Measurements from ENCODE around the gene RNF40. TPM values are rescaled to one million over a fixed set of nuclear protein-coding genes. Genes with fewer than 3 reads are reported as not detected.

Gene RNF40
- total RNA-seq (100 to 1,000 TPM; 101 to 109 TPM), polyA plus RNA-seq (10 to 100 TPM; 16.6 to 52.4 TPM)

- H3K4me1 ChIP-seq (ENCODE audit: insufficient read depth, low read length) = peaks cover 30% of the 10 kb centered on the region
- Mint-ChIP-seq H3K36me3 (peaks cover 25 to 58% of the 10 kb centered on the region in 2 donors), H3K9me3 (peaks cover 0 to 2% (median 0%) of the 10 kb centered on the region in 8 donors)
Observed at GRCh38 chr16:30761928-30762902, at the start of gene RNF40, which contains the start of gene CFAP119. Gene RNF40 (plus strand): TSS chr16:30762322. CDS start chr16:30762546, 224 bp downstream. Gene CFAP119 (minus strand): TSS chr16:30762062. CDS start chr16:30761748, 314 bp downstream.

GRCh38 chr16:30715750-30716445 lies 46.2 kb upstream of the RNF40 start:
- no peaks in the 10 kb centered on the region for H3K9me3 ChIP-seq (ENCODE audit: control insufficient read depth in 1 of 2, low read length in 2 of 2)
- no peak overlapping the region for H3K4me3 ChIP-seq (ENCODE audit: low read length in 2 of 2)
- H3K27ac ChIP-seq (ENCODE audit: low read depth, low read length) = peak overlapping the region; percentile 18
- H3K27me3 ChIP-seq (ENCODE audit: insufficient read depth, low read length) = no peaks in the 10 kb centered on the region
- DNase-seq = peak; percentile 33 to 80 (median 45)
- H3K4me3 Mint-ChIP-seq = peak overlapping the region; percentile 2 to 86 (median 45)
- POLR2A ChIA-PET (ENCODE audit: partially characterized antibody) = interaction anchor here (1.3 kb wide), 1 partner anchor 12 kb away, joined by 3 read pairs; no protein-coding TSS in a partner anchor
- peaks cover 61 to 71% of the 10 kb centered on the region in 2 donors for H3K36me3 Mint-ChIP-seq
- H3K9me3 Mint-ChIP-seq = no peaks in the 10 kb centered on the region
- peaks cover 21% of the 10 kb centered on the region for H3K4me1 ChIP-seq (ENCODE audit: insufficient read depth, low read length)
- H3K4me1 Mint-ChIP-seq = peaks cover 26 to 44% (median 34%) of the 10 kb centered on the region in 4 donors
- intact Hi-C loops (cut with micrococcal nuclease) = no loop called here
- peak overlapping the region; percentile 80 to 98 (median 93) for H3K27ac Mint-ChIP-seq
- H3K27me3 Mint-ChIP-seq = no peaks in the 10 kb centered on the region
- peaks cover 55% of the 10 kb centered on the region for H3K36me3 ChIP-seq (ENCODE audit: insufficient read depth, low read length)
- CTCF ChIA-PET (ENCODE audit: partially characterized antibody) = no interaction called here

More at GRCh38 chr16:30761928-30762902, at the start of gene RNF40, which contains the start of gene CFAP119:
- DNase-seq = peak; percentile 89 to 94 (median 91)
- Histone ChIP-seq H3K36me3 (ENCODE audit: insufficient read depth, low read length) (peaks cover 43% of the 10 kb centered on the region), H3K27ac (ENCODE audit: low read depth, low read length) (peak within 1 kb of the TSS; percentile 71), H3K9me3 (ENCODE audit: control insufficient read depth in 1 of 2, low read length in 2 of 2) (no peaks in the 10 kb centered on the region), H3K27me3 (ENCODE audit: insufficient read depth, low read length) (no peaks in the 10 kb centered on the region), H3K4me3 (ENCODE audit: low read length in 2 of 2) (peak within 1 kb of the TSS; percentile 73 to 97)
- H3K4me3 Mint-ChIP-seq = peak within 1 kb of the TSS; percentile 94 to 98 (median 97)
- no peaks in the 10 kb centered on the region for H3K27me3 Mint-ChIP-seq
- peak within 1 kb of the TSS; percentile 94 to 97 (median 96) for H3K27ac Mint-ChIP-seq
- H3K4me1 Mint-ChIP-seq = peaks cover 11 to 38% (median 27%) of the 10 kb centered on the region in 4 donors
- ChIA-PET POLR2A (ENCODE audit: partially characterized antibody) (interaction anchor here (0.7 to 3.8 kb wide), 5 partner anchors 12 to 312 kb away, joined by 3 to 19 read pairs (median 13); partner anchors contain the start of genes PHKG2, ZNF646 and ZNF668), CTCF (ENCODE audit: partially characterized antibody) (interaction anchor here (0.9 to 1.2 kb wide), 4 partner anchors 12 to 52 kb away, joined by 3 to 5 read pairs (median 4); no protein-coding TSS in a partner anchor)
- intact Hi-C loops (cut with micrococcal nuclease) = loop anchor here (1.0 kb wide), 6 partner anchors 14 to 312 kb away; partner anchors contain the start of genes FBRS, FBXL19, PHKG2 and ZNF646

- peaks cover 73 to 78% of the 10 kb centered on the region in 2 donors for H3K36me3 Mint-ChIP-seq
- ChIA-PET CTCF (ENCODE audit: partially characterized antibody) (interaction anchor here (0.6 to 0.9 kb wide), 2 partner anchors 26 to 1767 kb away, joined by 3 read pairs; no protein-coding TSS in a partner anchor), POLR2A (ENCODE audit: partially characterized antibody) (interaction anchor here (1.0 kb wide), 1 partner anchor 54 kb away, joined by 3 read pairs; no protein-coding TSS in a partner anchor)
- Histone ChIP-seq H3K4me3 (ENCODE audit: low read length in 2 of 2) (no peak overlapping the region), H3K27me3 (ENCODE audit: insufficient read depth, low read length) (no peaks in the 10 kb centered on the region), H3K4me1 (ENCODE audit: insufficient read depth, low read length) (peaks cover 14% of the 10 kb centered on the region), H3K9me3 (ENCODE audit: control insufficient read depth in 1 of 2, low read length in 2 of 2) (no peaks in the 10 kb centered on the region), H3K36me3 (ENCODE audit: insufficient read depth, low read length) (peaks cover 70% of the 10 kb centered on the region), H3K27ac (ENCODE audit: low read depth, low read length) (no peak overlapping the region)
- no peak overlapping the region for H3K4me3 Mint-ChIP-seq
- intact Hi-C loops (cut with micrococcal nuclease) = no loop called here
- H3K27ac Mint-ChIP-seq = peak overlapping the region in 2 of 7 donors; percentile 11 to 69
- H3K4me1 Mint-ChIP-seq = peaks cover 16 to 37% (median 27%) of the 10 kb centered on the region in 4 donors
- H3K27me3 Mint-ChIP-seq = no peaks in the 10 kb centered on the region
- H3K9me3 Mint-ChIP-seq = no peaks in the 10 kb centered on the region
- no peak for DNase-seq
Observed at GRCh38 chr16:30720086-30720485, 42.0 kb upstream of the RNF40 start.

- peak overlapping the region in 3 of 7 donors; percentile 22 to 60 (median 37) for H3K27ac Mint-ChIP-seq
- H3K36me3 ChIP-seq (ENCODE audit: insufficient read depth, low read length) = peaks cover 70% of the 10 kb centered on the region
- CTCF ChIA-PET (ENCODE audit: partially characterized antibody) = interaction anchor here (1.3 kb wide), 1 partner anchor 14 kb away, joined by 4 read pairs; no protein-coding TSS in a partner anchor
Observed at GRCh38 chr16:30720694-30721093, 41.4 kb upstream of the RNF40 start.

GRCh38 chr16:30721167-30721566 lies 41.0 kb upstream of the RNF40 start:
- H3K27ac ChIP-seq (ENCODE audit: low read depth, low read length) = no peak overlapping the region
- peaks cover 65% of the 10 kb centered on the region for H3K36me3 ChIP-seq (ENCODE audit: insufficient read depth, low read length)
- no peak overlapping the region for H3K4me3 ChIP-seq (ENCODE audit: low read length in 2 of 2)
- ChIA-PET CTCF (ENCODE audit: partially characterized antibody) (interaction anchor here (1.3 kb wide), 1 partner anchor 13 kb away, joined by 4 read pairs; no protein-coding TSS in a partner anchor), POLR2A (ENCODE audit: partially characterized antibody) (interaction anchor here (1.2 kb wide), 1 partner anchor 11 kb away, joined by 3 read pairs; no protein-coding TSS in a partner anchor)
- H3K27me3 Mint-ChIP-seq = no peaks in the 10 kb centered on the region
- no peaks in the 10 kb centered on the region for H3K27me3 ChIP-seq (ENCODE audit: insufficient read depth, low read length)
- H3K9me3 Mint-ChIP-seq = no peaks in the 10 kb centered on the region
- no peak overlapping the region for H3K4me3 Mint-ChIP-seq
- H3K4me1 ChIP-seq (ENCODE audit: insufficient read depth, low read length) = peaks cover 4% of the 10 kb centered on the region
- peaks cover 10 to 26% (median 18%) of the 10 kb centered on the region in 4 donors for H3K4me1 Mint-ChIP-seq
- intact Hi-C loops (cut with micrococcal nuclease) = no loop called here
- no peak for DNase-seq
- no peaks in the 10 kb centered on the region for H3K9me3 ChIP-seq (ENCODE audit: control insufficient read depth in 1 of 2, low read length in 2 of 2)
- peak overlapping the region in 2 of 7 donors; percentile 59 to 64 for H3K27ac Mint-ChIP-seq
- H3K36me3 Mint-ChIP-seq = peaks cover 73 to 81% of the 10 kb centered on the region in 2 donors

More at GRCh38 chr16:30720694-30721093, 41.4 kb upstream of the RNF40 start:
- intact Hi-C loops (cut with micrococcal nuclease) = no loop called here
- Mint-ChIP-seq H3K4me3 (no peak overlapping the region), H3K9me3 (no peaks in the 10 kb centered on the region), H3K36me3 (peaks cover 74 to 81% of the 10 kb centered on the region in 2 donors), H3K27me3 (no peaks in the 10 kb centered on the region), H3K4me1 (peaks cover 13 to 31% (median 22%) of the 10 kb centered on the region in 4 donors)
- peaks cover 8% of the 10 kb centered on the region for H3K4me1 ChIP-seq (ENCODE audit: insufficient read depth, low read length)
- DNase-seq = no peak
- H3K4me3 ChIP-seq (ENCODE audit: low read length in 2 of 2) = no peak overlapping the region
- no peaks in the 10 kb centered on the region for H3K9me3 ChIP-seq (ENCODE audit: control insufficient read depth in 1 of 2, low read length in 2 of 2)
- no peak overlapping the region for H3K27ac ChIP-seq (ENCODE audit: low read depth, low read length)
- POLR2A ChIA-PET (ENCODE audit: partially characterized antibody) = interaction anchor here (1.2 kb wide), 1 partner anchor 12 kb away, joined by 3 read pairs; no protein-coding TSS in a partner anchor
- no peaks in the 10 kb centered on the region for H3K27me3 ChIP-seq (ENCODE audit: insufficient read depth, low read length)

- intact Hi-C loops (cut with micrococcal nuclease) = no loop called here
- Histone ChIP-seq H3K36me3 (ENCODE audit: insufficient read depth, low read length) (peaks cover 60% of the 10 kb centered on the region), H3K27ac (ENCODE audit: low read depth, low read length) (no peak overlapping the region), H3K4me3 (ENCODE audit: low read length in 2 of 2) (no peak overlapping the region), H3K9me3 (ENCODE audit: control insufficient read depth in 1 of 2, low read length in 2 of 2) (no peaks in the 10 kb centered on the region), H3K4me1 (ENCODE audit: insufficient read depth, low read length) (no peaks in the 10 kb centered on the region), H3K27me3 (ENCODE audit: insufficient read depth, low read length) (no peaks in the 10 kb centered on the region)
- DNase-seq = no peak
- H3K27ac Mint-ChIP-seq = peak overlapping the region in 5 of 7 donors; percentile 19 to 64 (median 59)
- H3K36me3 Mint-ChIP-seq = peaks cover 70 to 77% of the 10 kb centered on the region in 2 donors
- H3K27me3 Mint-ChIP-seq = no peaks in the 10 kb centered on the region
- H3K4me1 Mint-ChIP-seq = peaks cover 7 to 22% (median 14%) of the 10 kb centered on the region in 4 donors
- CTCF ChIA-PET (ENCODE audit: partially characterized antibody) = interaction anchor here (1.3 kb wide), 1 partner anchor 13 kb away, joined by 4 read pairs; no protein-coding TSS in a partner anchor
- POLR2A ChIA-PET (ENCODE audit: partially characterized antibody) = interaction anchor here (1.0 to 1.2 kb wide), 2 partner anchors 11 to 23 kb away, joined by 3 read pairs; partner anchors contain the start of gene SRCAP
- no peak overlapping the region for H3K4me3 Mint-ChIP-seq
- no peaks in the 10 kb centered on the region for H3K9me3 Mint-ChIP-seq
Observed at GRCh38 chr16:30721606-30722005, 40.5 kb upstream of the RNF40 start.

All from CD4-positive, alpha-beta memory T cell (primary cell).